Measurements from ENCODE around the gene KCNRG.

Gene KCNRG

DNA sequence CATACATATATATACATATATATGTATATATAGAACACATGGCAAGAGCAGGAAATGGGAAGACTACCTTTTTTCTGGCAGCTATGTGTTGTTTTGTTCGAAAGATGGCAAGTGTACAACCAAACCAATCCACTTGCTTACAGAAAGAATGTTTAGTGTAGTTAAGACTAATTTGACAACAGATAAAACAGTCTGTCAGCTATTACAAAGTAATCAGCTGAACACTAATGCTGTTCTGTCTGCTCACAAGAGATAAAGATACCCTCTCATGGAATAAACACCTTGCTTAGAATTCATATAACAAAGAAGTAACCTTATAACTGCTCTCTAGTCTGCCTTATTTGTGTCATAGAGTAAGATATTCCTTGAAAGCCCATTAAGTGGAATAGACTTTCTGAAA is 858 bp upstream of the KCNRG start:
- TF ChIP-seq, protein P1, sequence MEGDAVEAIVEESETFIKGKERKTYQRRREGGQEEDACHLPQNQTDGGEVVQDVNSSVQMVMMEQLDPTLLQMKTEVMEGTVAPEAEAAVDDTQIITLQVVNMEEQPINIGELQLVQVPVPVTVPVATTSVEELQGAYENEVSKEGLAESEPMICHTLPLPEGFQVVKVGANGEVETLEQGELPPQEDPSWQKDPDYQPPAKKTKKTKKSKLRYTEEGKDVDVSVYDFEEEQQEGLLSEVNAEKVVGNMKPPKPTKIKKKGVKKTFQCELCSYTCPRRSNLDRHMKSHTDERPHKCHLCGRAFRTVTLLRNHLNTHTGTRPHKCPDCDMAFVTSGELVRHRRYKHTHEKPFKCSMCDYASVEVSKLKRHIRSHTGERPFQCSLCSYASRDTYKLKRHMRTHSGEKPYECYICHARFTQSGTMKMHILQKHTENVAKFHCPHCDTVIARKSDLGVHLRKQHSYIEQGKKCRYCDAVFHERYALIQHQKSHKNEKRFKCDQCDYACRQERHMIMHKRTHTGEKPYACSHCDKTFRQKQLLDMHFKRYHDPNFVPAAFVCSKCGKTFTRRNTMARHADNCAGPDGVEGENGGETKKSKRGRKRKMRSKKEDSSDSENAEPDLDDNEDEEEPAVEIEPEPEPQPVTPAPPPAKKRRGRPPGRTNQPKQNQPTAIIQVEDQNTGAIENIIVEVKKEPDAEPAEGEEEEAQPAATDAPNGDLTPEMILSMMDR (IDR thresholded peaks at IDR 0.05) = no peak
- no peak overlapping the region for H3K27ac ChIP-seq

DNA sequence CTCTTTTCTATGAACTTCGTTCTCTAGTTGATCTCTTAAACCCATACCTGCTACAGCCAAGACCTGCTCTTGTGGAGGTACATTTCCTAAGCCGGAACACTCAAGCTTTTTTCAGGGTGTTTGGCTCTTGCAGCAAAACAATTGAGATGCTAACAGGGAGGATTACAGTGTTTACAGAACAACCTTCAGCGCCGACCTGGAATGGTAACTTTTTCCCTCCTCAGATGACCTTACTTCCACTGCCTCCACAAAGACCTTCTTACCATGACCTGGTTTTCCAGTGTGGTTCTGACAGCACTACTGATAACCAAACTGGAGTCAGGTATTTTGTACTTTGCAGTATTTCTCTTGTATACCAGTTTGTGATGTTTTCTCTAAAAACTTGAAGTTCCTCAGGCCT is 506 bp downstream of the KCNRG start:
- Histone ChIP-seq H3K9me3 (ENCODE audit: control insufficient read depth, low read length) (no peaks in the 10 kb centered on the region), H3K4me1 (no peaks in the 10 kb centered on the region), H3K4me2 (ENCODE audit: low read length) (no peak overlapping the region), H3K9ac (no peak overlapping the region), H3K79me2 (no peaks in the 10 kb centered on the region), H3K27me3 (ENCODE audit: control insufficient read depth, insufficient read depth, low read length) (no peaks in the 10 kb centered on the region), H3K4me3 (ENCODE audit: low read depth, low read length) (no peak overlapping the region), H3K36me3 (ENCODE audit: control insufficient read depth, insufficient read depth, low read length) (no peaks in the 10 kb centered on the region), H3K27ac (no peak overlapping the region), H2AFZ (no peak overlapping the region)
- TF ChIP-seq, protein P1 (IDR thresholded peaks at IDR 0.05) = no peak

More for the DNA sequence above, 858 bp upstream of the KCNRG start:
- H3K4me3 ChIP-seq (ENCODE audit: low read depth, low read length) = no peak overlapping the region
- H3K9me3 ChIP-seq (ENCODE audit: control insufficient read depth, low read length) = no peaks in the 10 kb centered on the region
- H3K36me3 ChIP-seq (ENCODE audit: control insufficient read depth, insufficient read depth, low read length) = no peaks in the 10 kb centered on the region
- H3K4me1 ChIP-seq = no peaks in the 10 kb centered on the region
- H3K27me3 ChIP-seq (ENCODE audit: control insufficient read depth, insufficient read depth, low read length) = no peaks in the 10 kb centered on the region
- H3K9ac ChIP-seq = no peak overlapping the region
- H2AFZ ChIP-seq = no peak overlapping the region
- H3K79me2 ChIP-seq = no peaks in the 10 kb centered on the region
- H3K4me2 ChIP-seq (ENCODE audit: low read length) = no peak overlapping the region

DNA sequence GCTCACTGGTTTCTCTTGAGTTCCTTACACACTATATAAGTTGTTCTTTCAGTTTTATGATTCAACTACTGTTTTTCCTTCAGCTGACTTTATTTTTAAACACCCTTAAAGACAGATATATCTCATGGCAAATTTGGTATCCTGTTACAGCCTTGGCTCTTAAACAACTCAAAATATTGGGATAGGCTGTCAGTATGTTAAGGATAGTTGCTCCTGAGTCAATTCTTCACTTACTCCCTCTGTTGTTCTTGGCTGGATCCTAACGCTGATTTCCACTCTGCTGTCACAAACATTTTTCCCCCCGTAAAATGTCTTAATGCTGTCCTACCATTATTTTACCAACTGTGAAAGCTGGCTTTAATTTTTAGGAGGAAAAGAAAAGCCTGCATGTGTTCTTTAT is 1.2 kb downstream of the KCNRG start:
- Histone ChIP-seq H3K4me3 (ENCODE audit: low read depth, low read length) (no peak overlapping the region), H3K9ac (no peak overlapping the region), H2AFZ (no peak overlapping the region), H3K27me3 (ENCODE audit: control insufficient read depth, insufficient read depth, low read length) (no peaks in the 10 kb centered on the region), H3K4me1 (no peaks in the 10 kb centered on the region), H3K36me3 (ENCODE audit: control insufficient read depth, insufficient read depth, low read length) (no peaks in the 10 kb centered on the region), H3K79me2 (no peaks in the 10 kb centered on the region), H3K4me2 (ENCODE audit: low read length) (no peak overlapping the region), H3K9me3 (ENCODE audit: control insufficient read depth, low read length) (no peaks in the 10 kb centered on the region), H3K27ac (no peak overlapping the region)
- TF ChIP-seq, protein P1 (IDR thresholded peaks at IDR 0.05) = no peak

DNA sequence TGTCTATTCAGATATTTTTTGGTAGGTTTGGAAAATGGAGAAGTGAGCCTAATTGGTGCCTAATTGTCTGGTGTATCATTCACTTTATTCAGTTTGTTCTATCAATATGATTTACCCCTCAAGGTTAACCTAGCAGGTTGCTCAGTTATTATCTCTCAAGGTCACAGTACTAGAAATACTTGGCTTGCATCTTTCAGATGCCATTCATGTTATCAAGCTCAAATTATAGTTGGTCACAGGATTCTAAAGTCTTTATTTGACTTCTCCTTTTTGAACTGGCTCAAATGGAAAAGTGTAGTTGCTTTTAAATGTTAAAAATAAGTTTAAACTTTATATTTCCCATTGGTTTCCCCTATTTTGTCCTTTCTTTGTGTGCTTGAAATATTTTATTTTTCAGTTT is 2.6 kb downstream of the KCNRG start:
- H3K4me1 ChIP-seq = no peaks in the 10 kb centered on the region

DNA sequence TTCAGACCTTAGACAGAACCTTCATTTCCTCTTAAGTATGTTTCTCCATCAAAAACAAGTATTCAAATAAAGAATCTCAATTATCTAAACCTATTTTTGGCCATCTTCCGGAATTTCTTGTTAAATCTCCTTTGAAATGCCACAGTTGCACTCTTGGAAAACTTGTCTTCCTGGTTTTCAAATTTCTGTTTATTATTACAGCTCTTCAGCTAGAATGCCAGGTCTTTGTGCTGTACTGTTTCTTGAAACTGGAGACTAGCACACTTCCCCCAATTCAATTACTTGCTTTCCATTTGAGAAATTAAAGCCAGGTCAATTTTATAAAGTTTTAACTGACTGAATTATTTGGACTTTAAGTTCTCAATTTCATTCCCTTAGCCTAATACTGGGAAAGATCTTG is 10.2 kb downstream of the KCNRG start:
- H3K27ac ChIP-seq = peak overlapping the region; percentile 9
- TF ChIP-seq, protein P1 (IDR thresholded peaks at IDR 0.05) = no peak

More for the DNA sequence above, 2.6 kb downstream of the KCNRG start:
- Histone ChIP-seq H2AFZ (no peak overlapping the region), H3K9ac (no peak overlapping the region), H3K36me3 (ENCODE audit: control insufficient read depth, insufficient read depth, low read length) (no peaks in the 10 kb centered on the region), H3K4me3 (ENCODE audit: low read depth, low read length) (no peak overlapping the region), H3K27ac (no peak overlapping the region), H3K4me2 (ENCODE audit: low read length) (no peak overlapping the region), H3K27me3 (ENCODE audit: control insufficient read depth, insufficient read depth, low read length) (no peaks in the 10 kb centered on the region), H3K79me2 (no peaks in the 10 kb centered on the region), H3K9me3 (ENCODE audit: control insufficient read depth, low read length) (no peaks in the 10 kb centered on the region)
- TF ChIP-seq, protein P1 (IDR thresholded peaks at IDR 0.05) = no peak

More for the DNA sequence above, 10.2 kb downstream of the KCNRG start:
- Histone ChIP-seq H2AFZ (no peak overlapping the region), H3K4me2 (ENCODE audit: low read length) (no peak overlapping the region), H3K9me3 (ENCODE audit: control insufficient read depth, low read length) (no peaks in the 10 kb centered on the region), H3K4me3 (ENCODE audit: low read depth, low read length) (no peak overlapping the region), H3K27me3 (ENCODE audit: control insufficient read depth, insufficient read depth, low read length) (no peaks in the 10 kb centered on the region), H3K4me1 (no peaks in the 10 kb centered on the region), H3K9ac (no peak overlapping the region), H3K79me2 (no peaks in the 10 kb centered on the region), H3K36me3 (ENCODE audit: control insufficient read depth, insufficient read depth, low read length) (no peaks in the 10 kb centered on the region)
